Kidney epithelial cell (primary cell): ENCODE measurements around the gene THAP2. TPM values are rescaled to one million over a fixed set of nuclear protein-coding genes. Genes with fewer than 3 reads are reported as not detected.
A peak's percentile ranks its signal among the peaks of the same experiment; 100 is the strongest.
"Not testable (repeated sequence)": the region's sequence is repeated elsewhere in the genome, so short reads cannot be mapped to it uniquely, and the experiment has no call there.

Experiments used
- DNase-seq: peaks from one replicate; pipeline ENCODE4 v3.0.0-alpha.2; 2010; ENCODE audit warnings: low read depth
- H3K27me3 ChIP-seq: 2 replicates; pipeline ENCODE4 v1.6.0; 2011; ENCODE audit warnings: low read length; ENCODE audit not compliant: control insufficient read depth, insufficient read depth
- H3K36me3 ChIP-seq: 2 replicates; pipeline ENCODE4 v1.5.1; 2011; ENCODE audit warnings: low read length; ENCODE audit not compliant: control insufficient read depth, insufficient read depth
- H3K4me3 ChIP-seq: 2 replicates; pipeline ENCODE4 v1.5.1; 2011; ENCODE audit warnings: low read depth, mild to moderate bottlenecking, control low read depth, low read length
- CTCF ChIP-seq: IDR thresholded peaks from 2 replicates; pipeline ENCODE4 v1.5.1; 2011; ENCODE audit warnings: mild to moderate bottlenecking, moderate library complexity, low read length, control low read depth, inconsistent platforms; ENCODE audit not compliant: insufficient read depth, poor library complexity, severe bottlenecking
- total RNA-seq: library from RNA; depleted of rRNA; stranded (reverse); fragments of >200 nt; gene quantifications from 2 replicates; pipeline ENCODE4 v1.2.3, GENCODE V29; 2015

Gene THAP2
- total RNA-seq, 1 donor from 2014 or later, result 4.1 TPM

DNA sequence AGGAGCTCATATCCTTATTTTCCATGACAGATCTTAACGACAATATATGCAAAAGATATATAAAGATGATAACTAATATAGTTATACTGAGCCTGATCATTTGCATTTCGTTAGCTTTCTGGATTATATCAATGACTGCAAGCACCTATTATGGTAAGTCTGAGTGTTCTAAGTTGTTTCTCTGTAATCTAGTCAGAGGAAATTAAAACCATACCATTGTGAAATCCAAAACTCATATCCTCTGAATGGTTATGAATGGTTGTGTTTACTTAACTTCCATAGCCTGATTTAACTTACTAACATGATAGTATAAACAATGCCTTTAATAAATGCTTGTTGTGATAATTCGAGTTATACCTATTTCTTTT is 22.5 kb downstream of the THAP2 start:
- no peaks in the 10 kb centered on the region for H3K36me3 ChIP-seq
- no peaks in the 10 kb centered on the region for H3K27me3 ChIP-seq
- no peak for TF ChIP-seq CTCF
- peak overlapping the region; percentile 71 for H3K4me3 ChIP-seq
- no peak for DNase-seq

GRCh38 chr12:71687172-71687571 is 23.1 kb downstream of the THAP2 start:
- peak overlapping the region; percentile 71 for H3K4me3 ChIP-seq
- not testable (repeated sequence) for H3K36me3 ChIP-seq, H3K27me3 ChIP-seq, DNase-seq

- Histone ChIP-seq H3K4me3 (no peak overlapping the region), H3K36me3 (no peaks in the 10 kb centered on the region), H3K27me3 (no peaks in the 10 kb centered on the region)
- no peak for TF ChIP-seq CTCF
- DNase-seq, result no peak
Observed at GRCh38 chr12:71688961-71689570, 25.0 kb downstream of the THAP2 start.

DNA sequence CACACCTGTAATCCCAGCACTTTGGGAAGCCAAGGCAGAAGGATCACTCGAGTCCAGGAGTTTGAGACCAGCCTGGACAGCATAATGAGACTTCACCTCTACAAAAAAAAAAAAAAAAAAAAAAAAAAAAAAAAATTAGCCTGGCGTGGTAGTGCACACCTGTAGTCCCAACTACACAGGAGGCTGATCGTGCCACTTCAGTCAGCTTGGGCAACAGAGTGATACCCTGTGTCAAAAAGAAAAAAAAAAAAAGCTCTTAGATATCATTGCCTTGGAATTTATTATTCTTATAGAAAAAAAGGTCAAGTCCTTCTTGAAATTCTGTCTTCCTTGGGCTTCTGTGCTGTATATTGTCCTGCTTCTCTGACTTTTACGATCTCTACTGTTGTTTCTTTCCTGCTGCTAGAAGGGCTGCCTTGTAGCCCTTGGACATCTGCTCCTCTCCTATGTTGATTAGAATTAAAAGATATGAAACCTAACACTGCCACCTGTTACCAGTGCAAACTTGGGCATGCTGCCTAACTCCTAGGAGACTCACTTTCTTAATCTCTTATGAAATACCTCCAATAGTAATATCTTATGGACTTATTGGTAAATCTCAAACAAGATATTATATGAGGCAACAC is 27.5 kb downstream of the THAP2 start:
- TF ChIP-seq CTCF, result no peak
- Histone ChIP-seq H3K4me3 (no peak overlapping the region), H3K36me3 (no peaks in the 10 kb centered on the region), H3K27me3 (no peaks in the 10 kb centered on the region)
- DNase-seq, result no peak

DNA sequence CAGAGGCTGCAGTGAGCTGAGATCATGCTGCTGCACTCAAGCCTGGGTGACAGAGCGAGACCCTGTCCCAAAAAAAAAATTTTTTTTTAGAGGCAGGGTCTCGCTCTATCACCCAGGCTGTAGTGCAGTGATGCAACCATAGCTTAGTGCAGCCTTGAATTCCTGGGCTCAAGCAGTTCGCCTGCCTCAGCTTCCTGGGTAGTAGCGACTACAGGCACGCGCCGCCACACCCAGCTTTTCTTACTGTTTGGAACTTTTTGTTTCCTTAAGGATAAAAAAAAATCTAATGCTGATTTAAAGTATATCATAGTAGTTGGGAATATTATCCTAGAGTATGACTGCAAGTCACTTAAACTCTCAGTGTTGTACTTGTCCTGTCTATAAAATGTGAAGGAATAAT is 29.0 kb downstream of the THAP2 start:
- Histone ChIP-seq H3K36me3 (no peaks in the 10 kb centered on the region), H3K27me3 (no peaks in the 10 kb centered on the region), H3K4me3 (no peak overlapping the region)
- DNase-seq, result no peak
- TF ChIP-seq CTCF, result no peak

DNA sequence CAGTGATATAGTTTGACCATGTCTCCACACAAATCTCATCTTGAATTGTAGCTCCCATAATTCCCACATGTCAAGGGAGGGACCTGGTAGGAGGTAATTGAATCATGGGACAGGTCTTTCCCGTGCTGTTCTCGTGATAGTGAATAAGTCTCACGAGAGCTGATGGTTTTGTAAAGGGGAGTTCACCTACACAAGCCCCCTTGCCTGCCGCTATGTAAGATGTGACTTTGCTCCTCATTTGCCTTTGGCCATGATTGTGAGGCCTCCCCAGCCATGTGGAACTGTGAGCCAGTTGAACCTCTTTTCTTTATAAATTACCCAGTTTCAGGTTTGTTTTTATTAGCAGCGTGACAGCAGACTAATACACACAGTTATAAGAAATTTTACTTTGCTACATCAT is 29.6 kb downstream of the THAP2 start:
- H3K27me3 ChIP-seq, H3K36me3 ChIP-seq, DNase-seq, H3K4me3 ChIP-seq: not testable (repeated sequence)
